WERI-Rb-1 (cell line): Measurements from ENCODE around the gene GSC.

ENCODE experiments used
- DNase-seq: peaks from one replicate; pipeline ENCODE4 v3.0.0-alpha.2; 2020
- H3K27ac ChIP-seq: fragments of 250-450 bp; sonication (Bioruptor Pico); 2 replicates; pipeline ENCODE4 v1.5.1; 2020; ENCODE audit warnings: mild to moderate bottlenecking, moderate library complexity
- H3K27me3 ChIP-seq: fragments of 250-450 bp; sonication (Bioruptor Pico); 2 replicates; pipeline ENCODE4 v1.5.1; 2021; ENCODE audit warnings: mild to moderate bottlenecking, low read depth, moderate library complexity; ENCODE audit not compliant: insufficient read depth, severe bottlenecking
- H3K36me3 ChIP-seq: fragments of 250-450 bp; sonication (Bioruptor Pico); 2 replicates; pipeline ENCODE4 v1.5.1; 2020; ENCODE audit warnings: mild to moderate bottlenecking, moderate library complexity
- H3K4me3 ChIP-seq: 2 replicates; pipeline ENCODE4 v1.5.1; 2011; ENCODE audit warnings: low read depth, mild to moderate bottlenecking, control low read depth, low read length
- H3K9me3 ChIP-seq: fragments of 250-450 bp; sonication (Bioruptor Pico); 2 replicates; pipeline ENCODE4 v1.5.1; 2021; ENCODE audit warnings: mild to moderate bottlenecking, moderate library complexity; ENCODE audit not compliant: severe bottlenecking
- TF ChIP-seq, protein P1 (sequence below): IDR thresholded peaks from 2 replicates; pipeline ENCODE4 v1.5.1; 2011; ENCODE audit warnings: low read depth, mild to moderate bottlenecking, control low read depth, inconsistent platforms, low read length

The GSC gene

DNA sequence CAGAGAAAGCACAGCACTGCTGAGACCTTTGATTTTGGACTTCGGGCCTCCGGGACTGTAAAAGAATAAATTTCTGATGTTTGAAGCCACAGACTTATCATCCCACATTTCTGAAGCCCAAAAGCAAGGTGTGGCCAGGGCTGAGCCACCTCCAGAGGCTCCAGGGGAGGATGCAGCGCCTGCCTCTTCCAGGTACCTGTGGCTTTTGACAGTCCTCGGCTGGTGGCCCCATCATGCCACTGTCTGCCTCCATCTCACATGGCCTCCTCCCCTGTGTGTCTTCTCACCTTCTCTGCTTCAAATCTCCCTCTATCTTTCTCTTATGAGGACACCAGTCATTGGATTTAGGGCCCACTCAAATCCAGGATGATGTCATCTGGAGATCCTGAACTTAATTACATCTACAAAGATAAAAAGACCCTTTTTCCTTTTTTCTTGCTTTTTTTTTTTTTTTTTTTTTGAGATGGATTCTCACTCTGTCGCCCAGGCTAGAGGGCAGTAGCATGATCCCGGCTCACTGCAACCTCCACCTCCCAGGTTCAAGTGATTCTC lies 15.4 kb downstream of the GSC start:
- no peaks in the 10 kb centered on the region for H3K27me3 ChIP-seq
- H3K4me3 ChIP-seq, result no peak overlapping the region
- no peaks in the 10 kb centered on the region for H3K36me3 ChIP-seq
- H3K27ac ChIP-seq, result no peak overlapping the region
- TF ChIP-seq, protein P1, sequence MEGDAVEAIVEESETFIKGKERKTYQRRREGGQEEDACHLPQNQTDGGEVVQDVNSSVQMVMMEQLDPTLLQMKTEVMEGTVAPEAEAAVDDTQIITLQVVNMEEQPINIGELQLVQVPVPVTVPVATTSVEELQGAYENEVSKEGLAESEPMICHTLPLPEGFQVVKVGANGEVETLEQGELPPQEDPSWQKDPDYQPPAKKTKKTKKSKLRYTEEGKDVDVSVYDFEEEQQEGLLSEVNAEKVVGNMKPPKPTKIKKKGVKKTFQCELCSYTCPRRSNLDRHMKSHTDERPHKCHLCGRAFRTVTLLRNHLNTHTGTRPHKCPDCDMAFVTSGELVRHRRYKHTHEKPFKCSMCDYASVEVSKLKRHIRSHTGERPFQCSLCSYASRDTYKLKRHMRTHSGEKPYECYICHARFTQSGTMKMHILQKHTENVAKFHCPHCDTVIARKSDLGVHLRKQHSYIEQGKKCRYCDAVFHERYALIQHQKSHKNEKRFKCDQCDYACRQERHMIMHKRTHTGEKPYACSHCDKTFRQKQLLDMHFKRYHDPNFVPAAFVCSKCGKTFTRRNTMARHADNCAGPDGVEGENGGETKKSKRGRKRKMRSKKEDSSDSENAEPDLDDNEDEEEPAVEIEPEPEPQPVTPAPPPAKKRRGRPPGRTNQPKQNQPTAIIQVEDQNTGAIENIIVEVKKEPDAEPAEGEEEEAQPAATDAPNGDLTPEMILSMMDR, result no peak
- H3K9me3 ChIP-seq, result no peaks in the 10 kb centered on the region
- DNase-seq, result no peak

DNA sequence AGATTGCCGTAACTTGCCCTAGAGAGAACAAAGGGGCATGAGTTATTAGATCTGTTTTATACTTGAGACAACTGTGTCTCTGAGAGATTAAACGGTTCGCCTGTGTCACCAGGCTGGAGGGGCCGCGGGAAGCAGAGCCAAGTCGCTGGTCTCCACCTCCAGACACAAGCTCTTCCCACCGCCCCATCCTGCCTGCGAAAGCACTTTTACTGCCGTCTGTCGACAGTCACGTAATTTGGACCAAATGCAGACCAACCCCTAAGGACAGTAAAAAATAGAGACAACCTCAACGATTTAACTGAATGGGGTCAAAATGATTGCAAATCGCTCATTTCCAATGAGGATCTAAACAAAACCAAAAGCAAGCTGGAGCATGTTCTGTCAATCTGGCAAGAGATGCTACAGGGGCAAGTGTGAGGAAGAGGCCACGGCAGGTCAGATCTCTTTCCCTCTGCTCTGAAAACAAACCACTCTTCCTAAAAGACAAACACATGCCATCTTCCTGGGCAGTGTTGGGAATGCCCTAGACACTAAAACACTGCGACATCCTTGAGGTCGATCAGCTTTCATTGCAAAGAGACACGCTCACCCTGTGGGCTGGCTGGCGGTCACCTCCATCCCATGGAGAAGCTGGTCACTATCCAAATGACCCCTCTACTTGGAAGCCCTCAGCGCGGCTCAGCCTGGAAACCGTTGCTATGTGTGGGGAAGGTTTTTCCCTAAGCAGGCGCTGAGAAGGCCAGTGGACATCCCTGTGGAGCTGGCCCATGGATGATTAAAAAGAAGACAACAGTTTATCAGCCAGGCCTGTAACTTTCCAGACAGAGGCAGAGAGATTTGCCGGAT lies 17.1 kb downstream of the GSC start:
- DNase-seq, result no peak
- H3K27ac ChIP-seq, result no peak overlapping the region
- no peak overlapping the region for H3K4me3 ChIP-seq
- TF ChIP-seq, protein P1, result no peak
- no peaks in the 10 kb centered on the region for H3K9me3 ChIP-seq
- no peaks in the 10 kb centered on the region for H3K36me3 ChIP-seq
- H3K27me3 ChIP-seq, result no peaks in the 10 kb centered on the region

DNA sequence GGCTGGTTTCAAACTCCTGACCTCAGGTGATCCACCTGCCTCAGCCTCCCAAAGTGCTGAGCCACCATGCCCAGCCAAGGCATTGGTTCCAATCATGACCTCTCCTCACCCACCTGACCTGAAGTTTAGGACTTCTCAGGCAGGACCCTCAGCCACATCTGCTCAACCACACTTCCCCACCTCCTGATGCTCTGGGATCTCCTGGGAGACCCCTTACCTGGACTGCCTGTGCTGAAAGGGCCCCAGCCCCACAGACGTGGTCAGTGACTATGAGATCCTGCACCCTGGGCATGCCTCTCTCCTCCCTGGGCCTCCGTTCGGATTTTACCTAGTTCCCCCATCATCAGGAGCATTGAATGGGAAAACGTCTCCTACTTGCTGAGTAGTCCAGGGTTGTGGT lies 18.0 kb downstream of the GSC start:
- Histone ChIP-seq H3K27me3 (no peaks in the 10 kb centered on the region), H3K36me3 (no peaks in the 10 kb centered on the region), H3K9me3 (no peaks in the 10 kb centered on the region), H3K4me3 (no peak overlapping the region), H3K27ac (no peak overlapping the region)
- no peak for DNase-seq
- TF ChIP-seq, protein P1, result no peak

DNA sequence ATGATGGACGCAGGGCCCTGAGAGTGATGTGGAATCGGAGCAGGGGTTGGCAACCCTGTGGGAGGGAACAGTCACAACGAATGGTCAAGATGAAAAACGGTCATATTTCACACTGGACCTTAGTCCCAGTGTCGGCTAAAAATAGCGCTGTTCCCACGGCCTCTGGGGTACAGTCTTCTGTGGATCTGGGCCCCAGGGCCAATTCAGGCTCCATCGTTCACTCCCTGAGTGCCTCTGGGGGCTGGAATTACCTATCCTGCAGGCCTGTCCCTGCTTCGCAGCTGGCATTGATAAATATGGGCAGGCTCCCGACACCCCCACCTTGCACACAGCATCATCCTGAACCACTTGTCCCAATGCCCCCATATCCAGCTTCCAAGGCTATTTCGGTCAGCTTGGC lies 18.6 kb downstream of the GSC start:
- no peak overlapping the region for H3K27ac ChIP-seq
- no peak overlapping the region for H3K4me3 ChIP-seq
- H3K27me3 ChIP-seq, result no peaks in the 10 kb centered on the region
- H3K9me3 ChIP-seq, result no peaks in the 10 kb centered on the region
- TF ChIP-seq, protein P1, result no peak
- no peaks in the 10 kb centered on the region for H3K36me3 ChIP-seq
- no peak for DNase-seq

DNA sequence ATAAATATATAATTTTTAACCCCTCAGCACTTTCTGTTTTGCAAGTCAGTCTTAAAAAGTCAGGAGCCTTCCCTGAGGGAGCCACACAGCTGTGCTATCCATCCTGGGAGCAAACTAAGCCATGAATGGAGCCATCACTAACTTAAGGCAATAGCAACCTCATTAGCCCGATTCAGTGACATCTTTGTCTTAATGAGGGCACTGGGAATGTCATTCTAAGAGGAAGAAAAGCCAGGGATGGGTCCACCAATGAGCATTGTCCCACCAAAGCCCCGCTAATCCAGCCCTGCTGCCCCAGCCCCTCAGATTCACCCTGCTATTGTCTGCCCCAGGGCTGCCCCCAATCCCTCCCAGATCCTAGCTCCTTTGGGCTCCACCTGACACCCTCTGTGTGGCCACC lies 19.5 kb downstream of the GSC start:
- no peaks in the 10 kb centered on the region for H3K9me3 ChIP-seq
- no peaks in the 10 kb centered on the region for H3K27me3 ChIP-seq
- no peak overlapping the region for H3K27ac ChIP-seq
- no peak for DNase-seq
- TF ChIP-seq, protein P1, result no peak
- no peak overlapping the region for H3K4me3 ChIP-seq
- no peaks in the 10 kb centered on the region for H3K36me3 ChIP-seq
